T-helper 22 cell (primary cell): Measurements from ENCODE around the gene SYNJ2.

Source experiments
- DNase-seq: peaks from one replicate; pipeline ENCODE4 v3.0.0-alpha.2; 2020; ENCODE audit warnings: low read depth

Gene SYNJ2

GRCh38 chr6:157978021-157978783, 3.5 kb upstream of the SYNJ2 start:
- no peak for DNase-seq

- DNase-seq = no peak
Measured at GRCh38 chr6:157980288-157981131, 1.2 kb upstream of the SYNJ2 start.

GRCh38 chr6:157981132-157981394, 600 bp upstream of the SYNJ2 start:
- DNase-seq = no peak

GRCh38 chr6:157982102-157982562, 469 bp downstream of the SYNJ2 start:
- DNase-seq = peak; percentile 21

- DNase-seq = no peak
Measured at GRCh38 chr6:157982563-157983405, 1.1 kb downstream of the SYNJ2 start.

- no peak for DNase-seq
Measured at GRCh38 chr6:157983406-157984119, 1.9 kb downstream of the SYNJ2 start.

- no peak for DNase-seq
Measured at GRCh38 chr6:157984128-157984527, 2.5 kb downstream of the SYNJ2 start.

GRCh38 chr6:157984686-157985225, 3.1 kb downstream of the SYNJ2 start:
- DNase-seq = no peak

GRCh38 chr6:157985378-157986155, 3.9 kb downstream of the SYNJ2 start:
- no peak for DNase-seq

GRCh38 chr6:157987788-157988699, 6.4 kb downstream of the SYNJ2 start:
- DNase-seq = no peak

- no peak for DNase-seq
Measured at GRCh38 chr6:157988700-157989063, 7.0 kb downstream of the SYNJ2 start.

GRCh38 chr6:157989541-157990289, 8.1 kb downstream of the SYNJ2 start:
- no peak for DNase-seq

- DNase-seq = no peak
Measured at GRCh38 chr6:157990321-157991066, 8.8 kb downstream of the SYNJ2 start.

- DNase-seq = no peak
Measured at GRCh38 chr6:157991067-157991432, 9.4 kb downstream of the SYNJ2 start.

- no peak for DNase-seq
Measured at GRCh38 chr6:157993076-157993475, 11.4 kb downstream of the SYNJ2 start.

- DNase-seq = no peak
Measured at GRCh38 chr6:157994125-157994795, 12.6 kb downstream of the SYNJ2 start.

- no peak for DNase-seq
Measured at GRCh38 chr6:157995458-157995857, 13.8 kb downstream of the SYNJ2 start.

- no peak for DNase-seq
Measured at GRCh38 chr6:157996201-157996712, 14.6 kb downstream of the SYNJ2 start.
